ENCODE measurements around the gene FBXO41. TPM values are rescaled to one million over a fixed set of nuclear protein-coding genes. Genes with fewer than 3 reads are reported as not detected.

FBXO41 gene
- total RNA-seq, 1 experiment from 2014 or later: 34.9 TPM

DNA sequence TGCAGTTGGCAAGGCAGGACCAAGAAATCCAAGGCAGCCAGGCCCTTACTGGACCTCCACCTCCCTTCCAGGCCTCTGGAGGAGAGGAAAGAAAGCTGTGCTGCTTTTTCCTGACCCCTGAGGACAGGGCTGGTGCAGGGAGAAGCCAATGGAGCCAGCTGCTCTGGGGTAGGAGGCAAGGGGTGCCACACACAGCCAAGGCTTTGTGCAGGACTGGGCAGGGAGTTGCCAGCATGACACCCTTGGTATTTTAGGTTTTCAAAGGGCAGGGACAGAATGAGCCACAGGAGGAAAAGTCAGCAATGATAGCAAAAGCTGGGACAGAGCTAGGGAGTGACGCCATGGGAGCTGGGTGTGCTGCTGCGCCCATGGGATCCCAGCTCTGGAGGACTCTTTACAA, 27.3 kb downstream of the FBXO41 start (continued):
- TF ChIP-seq SIN3A (IDR thresholded peaks at IDR 0.05; ENCODE audit: low read depth): no peak

DNA sequence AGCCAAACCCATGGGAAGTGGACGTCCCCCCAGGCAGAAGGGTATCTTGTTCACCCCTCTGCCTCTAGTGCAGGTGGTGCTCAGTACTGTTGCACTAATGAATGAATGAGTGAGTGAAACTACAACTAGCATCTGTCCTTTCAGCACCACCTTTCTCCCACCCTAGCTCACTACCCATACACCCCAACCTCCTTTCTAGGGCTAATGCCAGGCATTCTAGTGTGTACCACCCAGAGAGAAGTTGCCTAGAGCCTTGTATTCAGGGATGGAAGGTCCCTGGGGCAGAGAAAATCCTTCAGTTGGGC, 27.7 kb downstream of the FBXO41 start:
- Histone ChIP-seq H4K20me1 (ENCODE audit: insufficient read depth) (no peaks in the 10 kb centered on the region; the same call in 1 of the 2 replicates), H3K9me2 (ENCODE audit: insufficient read depth) (no peaks in the 10 kb centered on the region), H3K27me3 (ENCODE audit: insufficient read depth, low read length) (no peaks in the 10 kb centered on the region), H3K36me3 (ENCODE audit: control insufficient read depth in 1 of 2, insufficient read depth in 2 of 2, low read length in 2 of 2) (peaks cover 21 to 24% of the 10 kb centered on the region in 2 experiments; a peak in 3 of 4 replicates), H3K79me2 (ENCODE audit: insufficient read depth, low read length) (no peaks in the 10 kb centered on the region), H3K4me1 (ENCODE audit: control insufficient read depth in 1 of 2, insufficient read depth in 2 of 2, low read length in 2 of 2) (no peaks in the 10 kb centered on the region), H3K9me3 (ENCODE audit: control insufficient read depth in 1 of 2, insufficient read depth in 1 of 2, low read depth in 1 of 2, low read length in 2 of 2) (no peaks in the 10 kb centered on the region), H3K4me2 (ENCODE audit: low read length) (no peak overlapping the region), H3K4me3 (replicated peaks in 1 of 2; ENCODE audit: low read depth in 1 of 2, low read length in 2 of 2) (no peak overlapping the region), H3K9ac (ENCODE audit: low read length) (no peak overlapping the region), H3K27ac (ENCODE audit: low read depth, low read length) (no peak overlapping the region), H2AFZ (ENCODE audit: low read depth, low read length, poor library complexity, severe bottlenecking) (no peak overlapping the region)
- intact Hi-C loops (cut with micrococcal nuclease): no loop called here
- ChIA-PET RAD21 (ENCODE audit: low non-redundant PET in 1 of 2, low total read pairs in 2 of 2, uncharacterized antibody in 2 of 2, unreplicated experiment in 2 of 2) (no interaction called here), CTCF (no interaction called here), POLR2A (interaction anchor here (1.8 kb wide), 1 partner anchor 23 kb away, joined by 5 read pairs; the partner anchor contains the start of gene PRADC1)
- ATAC-seq (0 out of 2 replicates have a peak, but pooled peaks have one; percentile 3), DNase-seq (ENCODE audit: low read depth, low spot score) (no peak)
- no peak; the same call in none of the 2 replicates for TF ChIP-seq POLR2AphosphoS5 (IDR thresholded peaks at IDR 0.05; ENCODE audit: low read depth, low read length)
- TF ChIP-seq JUND (IDR thresholded peaks at IDR 0.05): peak; percentile 14; the same call in 1 of the 2 replicates
- BruUV-seq (replicated peaks): no TSS peak

DNA sequence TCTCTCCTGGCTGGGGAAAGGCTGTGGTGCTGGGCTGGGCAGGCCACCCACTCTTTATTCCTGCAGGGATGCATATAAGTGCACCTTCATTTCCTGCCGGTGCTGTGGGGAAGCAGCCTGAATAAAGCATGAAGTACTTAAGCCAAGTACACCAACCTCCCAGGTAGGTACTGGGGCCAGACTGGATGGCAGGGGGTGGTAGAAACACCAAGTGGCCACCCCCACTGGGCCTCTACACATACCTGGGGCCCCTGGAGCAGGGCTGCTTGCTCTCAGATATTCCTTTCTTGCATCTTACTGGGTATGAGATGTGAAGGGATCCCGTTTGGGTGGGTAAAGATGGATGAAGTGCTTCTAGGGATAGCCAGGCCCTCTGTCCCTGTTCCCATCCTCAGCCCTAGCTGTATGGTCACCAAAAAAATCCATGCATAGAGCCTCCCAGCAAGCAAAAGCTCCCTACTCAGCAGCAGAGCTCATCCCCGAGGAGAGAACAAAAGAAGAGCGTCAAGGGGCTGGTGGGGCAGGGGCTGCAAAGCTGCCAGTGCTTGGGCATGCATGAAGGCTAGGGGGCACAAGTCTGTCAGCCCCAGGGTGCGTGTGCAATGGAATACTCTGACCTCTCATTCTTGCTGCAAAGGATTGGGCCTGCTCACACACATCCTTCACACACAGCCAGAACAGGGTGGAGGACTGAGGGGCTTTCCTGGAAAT, 28.2 kb downstream of the FBXO41 start:
- Histone ChIP-seq H3K27me3 (ENCODE audit: insufficient read depth, low read length) (no peaks in the 10 kb centered on the region), H3K27ac (ENCODE audit: low read depth, low read length) (no peak overlapping the region), H4K20me1 (ENCODE audit: insufficient read depth) (no peaks in the 10 kb centered on the region; the same call in 1 of the 2 replicates), H3K4me3 (replicated peaks in 1 of 2; ENCODE audit: low read depth in 1 of 2, low read length in 2 of 2) (no peak overlapping the region), H3K4me1 (ENCODE audit: control insufficient read depth in 1 of 2, insufficient read depth in 2 of 2, low read length in 2 of 2) (no peaks in the 10 kb centered on the region), H3K36me3 (ENCODE audit: control insufficient read depth in 1 of 2, insufficient read depth in 2 of 2, low read length in 2 of 2) (peaks cover 21 to 25% of the 10 kb centered on the region in 2 experiments; a peak in 3 of 4 replicates), H3K9me3 (ENCODE audit: control insufficient read depth in 1 of 2, insufficient read depth in 1 of 2, low read depth in 1 of 2, low read length in 2 of 2) (no peaks in the 10 kb centered on the region), H3K4me2 (ENCODE audit: low read length) (no peak overlapping the region), H3K79me2 (ENCODE audit: insufficient read depth, low read length) (peaks cover under 1% of the 10 kb centered on the region; the same call in 1 of the 2 replicates), H3K9ac (ENCODE audit: low read length) (no peak overlapping the region), H2AFZ (ENCODE audit: low read depth, low read length, poor library complexity, severe bottlenecking) (no peak overlapping the region), H3K9me2 (ENCODE audit: insufficient read depth) (no peaks in the 10 kb centered on the region)
- TF ChIP-seq RAD21 (IDR thresholded peaks at IDR 0.05; ENCODE audit: low read depth) (no peak), POLR2AphosphoS5 (IDR thresholded peaks at IDR 0.05; ENCODE audit: low read depth, low read length) (peak; percentile 46)
- CTCF ChIA-PET: no interaction called here
- intact Hi-C loops (cut with micrococcal nuclease): no loop called here
- RAD21 ChIA-PET (ENCODE audit: low non-redundant PET in 1 of 2, low total read pairs in 2 of 2, uncharacterized antibody in 2 of 2, unreplicated experiment in 2 of 2): no interaction called here
- TSS peak; percentile 20 for BruUV-seq (replicated peaks)
- ATAC-seq (0 out of 2 replicates have a peak, but pooled peaks have one; percentile 0), DNase-seq (ENCODE audit: low read depth, low spot score) (no peak)
- POLR2A ChIA-PET: no interaction called here
